BLaER1 treated with 17β-estradiol and CSF1 and Interleukin-3, amounts not matched to agents 10 nM and 100 nM (cell line): ENCODE data around the gene GNG7.
"Not testable (repeated sequence)": the region's sequence is repeated elsewhere in the genome, so short reads cannot be mapped to it uniquely, and the experiment has no call there.

Source experiments
- H3K27ac ChIP-seq, 11 experiments: shearing (Covaris generic); formaldehyde crosslinking; 2 replicates each; pipeline ENCODE4 v1.8.1; 2022
- H3K27me3 ChIP-seq, 11 experiments: shearing (Covaris generic); formaldehyde crosslinking; 2 replicates each; pipeline ENCODE4 v1.8.1; 2022
- H3K36me3 ChIP-seq, 11 experiments: shearing (Covaris generic); formaldehyde crosslinking; 2 replicates each; pipeline ENCODE4 v1.8.1; 2022
- H3K4me1 ChIP-seq, 10 experiments: shearing (Covaris generic); formaldehyde crosslinking; 2 replicates each; pipeline ENCODE4 v1.8.1; 2022
- H3K4me2 ChIP-seq, 11 experiments: shearing (Covaris generic); formaldehyde crosslinking; 2 replicates each; pipeline ENCODE4 v1.8.1; 2022
- H3K4me3 ChIP-seq, 10 experiments: shearing (Covaris generic); formaldehyde crosslinking; 2 replicates each; pipeline ENCODE4 v1.8.1; 2022
- H3K9ac ChIP-seq, 11 experiments: shearing (Covaris generic); formaldehyde crosslinking; 2 replicates each; pipeline ENCODE4 v1.8.1; 2022
- H3K9me3 ChIP-seq, 11 experiments: shearing (Covaris generic); formaldehyde crosslinking; replicated peaks in 1 of 11; 2 replicates each; pipeline ENCODE4 v1.8.1; 2022
- H4K20me1 ChIP-seq, 11 experiments: shearing (Covaris generic); formaldehyde crosslinking; 2 replicates each; pipeline ENCODE4 v1.8.1; 2022
- Cebpa-rat ChIP-seq, 11 experiments: shearing (Covaris generic); IDR thresholded peaks; 2 replicates each; pipeline ENCODE4 v1.8.1; 2022

Gene GNG7

GRCh38 chr19:2514981-2515518 lies 187.4 kb downstream of the GNG7 start:
- no peak for TF ChIP-seq Cebpa-rat (IDR thresholded peaks at IDR 0.05)
- Histone ChIP-seq H3K36me3 (peaks cover 0 to 34% (median 7%) of the 10 kb centered on the region in 11 experiments; a peak in 9 of 22 replicates), H4K20me1 (peaks cover 0 to 57% (median 3%) of the 10 kb centered on the region in 11 experiments; a peak in 7 of 22 replicates)

GRCh38 chr19:2512523-2513431 lies 189.7 kb downstream of the GNG7 start:
- Histone ChIP-seq H3K27me3 (peaks cover 0 to 17% (median 0%) of the 10 kb centered on the region in 11 experiments; a peak in 7 of 22 replicates), H3K4me1 (peaks cover 20 to 38% (median 34%) of the 10 kb centered on the region in 10 experiments), H3K36me3 (peaks cover 0 to 28% (median 7%) of the 10 kb centered on the region in 11 experiments; a peak in 9 of 22 replicates), H3K9ac (peak overlapping the region in 5 of 11 experiments; percentile 34 to 62 (median 44); a peak in 7 of 22 replicates), H3K9me3 (no peaks in the 10 kb centered on the region), H4K20me1 (peaks cover 0 to 42% (median 3%) of the 10 kb centered on the region in 11 experiments; a peak in 7 of 22 replicates), H3K4me2 (peak overlapping the region; percentile 67 to 94 (median 81); a peak in 19 of 22 replicates), H3K4me3 (no peak overlapping the region), H3K27ac (no peak overlapping the region)
- TF ChIP-seq Cebpa-rat (IDR thresholded peaks at IDR 0.05), result no peak

More at GRCh38 chr19:2514981-2515518, 187.4 kb downstream of the GNG7 start:
- H3K4me1 ChIP-seq, result peaks cover 22 to 45% (median 39%) of the 10 kb centered on the region in 10 experiments
- no peak overlapping the region for H3K27ac ChIP-seq
- H3K4me3 ChIP-seq, result no peak overlapping the region
- no peak overlapping the region for H3K9ac ChIP-seq
- H3K4me2 ChIP-seq, result no peak overlapping the region
- peaks cover 0 to 24% (median 0%) of the 10 kb centered on the region in 11 experiments; a peak in 7 of 22 replicates for H3K27me3 ChIP-seq
- H3K9me3 ChIP-seq, result no peaks in the 10 kb centered on the region

- peak overlapping the region in 8 of 11 experiments; percentile 8 to 62 (median 42); a peak in 15 of 22 replicates for H3K9ac ChIP-seq
- peak overlapping the region in 3 of 10 experiments; percentile 16 to 24 (median 16); a peak in 3 of 20 replicates for H3K4me3 ChIP-seq
- peak overlapping the region; percentile 67 to 94 (median 81) for H3K4me2 ChIP-seq
- TF ChIP-seq Cebpa-rat (IDR thresholded peaks at IDR 0.05), result no peak
- H4K20me1 ChIP-seq, result peaks cover 0 to 37% (median 3%) of the 10 kb centered on the region in 11 experiments; a peak in 7 of 22 replicates
- H3K27ac ChIP-seq, result peak overlapping the region in 3 of 11 experiments; percentile 26 to 47 (median 29); a peak in 1 of 22 replicates
- H3K4me1 ChIP-seq, result peaks cover 26 to 42% (median 38%) of the 10 kb centered on the region in 10 experiments
- H3K36me3 ChIP-seq, result peaks cover 0 to 28% (median 7%) of the 10 kb centered on the region in 11 experiments; a peak in 9 of 22 replicates
- H3K9me3 ChIP-seq, result no peaks in the 10 kb centered on the region
- peaks cover 0 to 17% (median 0%) of the 10 kb centered on the region in 11 experiments; a peak in 7 of 22 replicates for H3K27me3 ChIP-seq
Measured at GRCh38 chr19:2511991-2512390, 190.5 kb downstream of the GNG7 start.

GRCh38 chr19:2511570-2511969 lies 190.9 kb downstream of the GNG7 start:
- peaks cover 0 to 17% (median 0%) of the 10 kb centered on the region in 11 experiments; a peak in 7 of 22 replicates for H3K27me3 ChIP-seq
- peaks cover 0 to 33% (median under 1%) of the 10 kb centered on the region in 11 experiments; a peak in 7 of 22 replicates for H4K20me1 ChIP-seq
- H3K4me3 ChIP-seq, result peak overlapping the region in 3 of 10 experiments; percentile 16 to 24 (median 16); a peak in 3 of 20 replicates
- TF ChIP-seq Cebpa-rat (IDR thresholded peaks at IDR 0.05), result no peak
- peak overlapping the region in 8 of 11 experiments; percentile 8 to 62 (median 42); a peak in 14 of 22 replicates for H3K9ac ChIP-seq
- no peaks in the 10 kb centered on the region for H3K9me3 ChIP-seq
- peak overlapping the region in 3 of 11 experiments; percentile 26 to 47 (median 29); a peak in 1 of 22 replicates for H3K27ac ChIP-seq
- peaks cover 0 to 28% (median 7%) of the 10 kb centered on the region in 11 experiments; a peak in 9 of 22 replicates for H3K36me3 ChIP-seq
- peaks cover 30 to 46% (median 42%) of the 10 kb centered on the region in 10 experiments for H3K4me1 ChIP-seq
- peak overlapping the region; percentile 67 to 94 (median 81) for H3K4me2 ChIP-seq

- H3K9me3 ChIP-seq, result no peaks in the 10 kb centered on the region
- H3K4me3 ChIP-seq, result no peak overlapping the region
- no peak overlapping the region for H3K27ac ChIP-seq
- H3K36me3 ChIP-seq, result peaks cover 0 to 13% (median 0%) of the 10 kb centered on the region in 11 experiments; a peak in 5 of 22 replicates
- H3K4me1 ChIP-seq, result peaks cover 33 to 53% (median 48%) of the 10 kb centered on the region in 10 experiments
- no peak for TF ChIP-seq Cebpa-rat (IDR thresholded peaks at IDR 0.05)
- H3K4me2 ChIP-seq, result no peak overlapping the region
- H4K20me1 ChIP-seq, result peaks cover 0 to 25% (median 0%) of the 10 kb centered on the region in 11 experiments; a peak in 6 of 22 replicates
- peaks cover 0 to 17% (median 0%) of the 10 kb centered on the region in 11 experiments; a peak in 7 of 22 replicates for H3K27me3 ChIP-seq
- H3K9ac ChIP-seq, result no peak overlapping the region
Measured at GRCh38 chr19:2509096-2509495, 193.4 kb downstream of the GNG7 start.

GRCh38 chr19:2507109-2507508 lies 195.4 kb downstream of the GNG7 start:
- Histone ChIP-seq H3K27ac (peak overlapping the region in 9 of 11 experiments; percentile 31 to 61 (median 47); a peak in 13 of 22 replicates), H3K4me1 (peaks cover 39 to 49% (median 46%) of the 10 kb centered on the region in 10 experiments), H3K4me3 (no peak overlapping the region; a peak in 1 of 20 replicates), H3K36me3 (no peaks in the 10 kb centered on the region), H4K20me1 (peaks cover 0 to 13% (median 0%) of the 10 kb centered on the region in 11 experiments; a peak in 6 of 22 replicates), H3K9me3 (no peaks in the 10 kb centered on the region), H3K4me2 (peak overlapping the region; percentile 29 to 74 (median 63)), H3K27me3 (peaks cover 0 to 10% (median 0%) of the 10 kb centered on the region in 11 experiments; a peak in 7 of 22 replicates), H3K9ac (peak overlapping the region in 6 of 11 experiments; percentile 3 to 39 (median 18); a peak in 7 of 22 replicates)
- peak in 3 of 11 experiments; percentile 47 to 73 (median 54); a peak in 3 of 22 replicates for TF ChIP-seq Cebpa-rat (IDR thresholded peaks at IDR 0.05)

- not testable (repeated sequence) for H3K4me3 ChIP-seq, H3K9me3 ChIP-seq, H4K20me1 ChIP-seq, H3K27me3 ChIP-seq, H3K36me3 ChIP-seq
- Histone ChIP-seq H3K4me2 (peak overlapping the region; percentile 29 to 74 (median 63)), H3K27ac (peak overlapping the region in 9 of 11 experiments; percentile 31 to 61 (median 47); a peak in 12 of 22 replicates), H3K9ac (peak overlapping the region in 5 of 11 experiments; percentile 3 to 39 (median 18); a peak in 6 of 22 replicates), H3K4me1 (peaks cover 35 to 45% (median 42%) of the 10 kb centered on the region in 10 experiments)
Measured at GRCh38 chr19:2506656-2507055, 195.8 kb downstream of the GNG7 start.

- Histone ChIP-seq H3K9ac (peak overlapping the region in 6 of 11 experiments; percentile 11 to 47 (median 16); a peak in 5 of 22 replicates), H3K36me3 (no peaks in the 10 kb centered on the region), H3K4me1 (peaks cover 30 to 50% (median 45%) of the 10 kb centered on the region in 10 experiments), H3K27ac (peak overlapping the region in 2 of 11 experiments; percentile 46 to 57; a peak in 4 of 22 replicates), H4K20me1 (no peaks in the 10 kb centered on the region), H3K4me3 (0 out of 20 replicates have a peak overlapping the region, but pooled peaks of 1 of the 10 experiments have one; percentile 19), H3K9me3 (no peaks in the 10 kb centered on the region), H3K4me2 (peak overlapping the region; percentile 55 to 90 (median 71)), H3K27me3 (no peaks in the 10 kb centered on the region)
- TF ChIP-seq Cebpa-rat (IDR thresholded peaks at IDR 0.05), result no peak
Measured at GRCh38 chr19:2503521-2504109, 198.9 kb downstream of the GNG7 start.
